ENCODE results near the gene EIF3K.
"Not testable (repeated sequence)": the region's sequence is repeated elsewhere in the genome, so short reads cannot be mapped to it uniquely, and the experiment has no call there.

The EIF3K gene

DNA sequence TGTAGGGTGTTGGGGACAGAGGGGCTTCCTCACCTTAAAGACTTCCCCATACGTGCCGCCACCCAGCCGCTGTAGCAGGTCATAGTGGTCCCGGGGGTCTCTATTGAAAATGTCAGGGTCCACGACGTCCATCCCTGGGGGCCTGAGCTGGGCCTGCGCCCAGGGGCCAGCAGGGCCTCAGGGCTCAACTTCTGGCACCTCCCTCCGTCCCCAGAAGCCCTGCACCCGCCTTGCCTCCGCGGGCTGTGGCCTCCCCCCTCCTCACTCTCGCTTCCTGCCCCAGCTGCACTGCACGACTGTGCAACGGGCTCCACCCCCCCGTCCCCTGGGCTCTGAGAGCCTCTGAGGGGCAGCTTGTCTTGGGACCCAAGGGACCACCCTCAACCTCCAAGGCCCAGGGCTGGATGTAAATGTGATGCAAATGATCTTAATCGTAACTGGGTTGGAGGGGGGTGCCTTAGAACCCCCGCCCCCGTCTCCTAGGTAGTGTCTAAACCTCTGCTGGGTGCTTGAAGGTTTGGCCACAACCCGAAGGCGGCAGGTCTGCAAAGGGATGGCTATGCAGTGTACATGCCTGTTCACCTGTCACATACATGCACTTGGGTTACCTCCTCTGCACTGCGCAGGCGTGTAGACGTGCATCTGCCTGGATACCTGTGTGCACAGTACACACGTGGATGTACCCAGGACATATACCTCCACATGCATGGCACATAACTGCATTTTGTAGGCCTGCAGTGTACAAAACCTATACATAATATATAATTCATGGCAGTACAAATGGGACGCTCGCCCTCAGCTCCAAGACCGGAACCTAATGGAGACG lies 1.0 kb upstream of the EIF3K start, which contains the start of gene MAP4K1:
Gene MAP4K1 (minus strand): TSS at position 190 of the 826 bp plus-strand sequence. CDS start 58 bp downstream, at position 132.
- no peak for DNase-seq (ENCODE audit: low spot score)

DNA sequence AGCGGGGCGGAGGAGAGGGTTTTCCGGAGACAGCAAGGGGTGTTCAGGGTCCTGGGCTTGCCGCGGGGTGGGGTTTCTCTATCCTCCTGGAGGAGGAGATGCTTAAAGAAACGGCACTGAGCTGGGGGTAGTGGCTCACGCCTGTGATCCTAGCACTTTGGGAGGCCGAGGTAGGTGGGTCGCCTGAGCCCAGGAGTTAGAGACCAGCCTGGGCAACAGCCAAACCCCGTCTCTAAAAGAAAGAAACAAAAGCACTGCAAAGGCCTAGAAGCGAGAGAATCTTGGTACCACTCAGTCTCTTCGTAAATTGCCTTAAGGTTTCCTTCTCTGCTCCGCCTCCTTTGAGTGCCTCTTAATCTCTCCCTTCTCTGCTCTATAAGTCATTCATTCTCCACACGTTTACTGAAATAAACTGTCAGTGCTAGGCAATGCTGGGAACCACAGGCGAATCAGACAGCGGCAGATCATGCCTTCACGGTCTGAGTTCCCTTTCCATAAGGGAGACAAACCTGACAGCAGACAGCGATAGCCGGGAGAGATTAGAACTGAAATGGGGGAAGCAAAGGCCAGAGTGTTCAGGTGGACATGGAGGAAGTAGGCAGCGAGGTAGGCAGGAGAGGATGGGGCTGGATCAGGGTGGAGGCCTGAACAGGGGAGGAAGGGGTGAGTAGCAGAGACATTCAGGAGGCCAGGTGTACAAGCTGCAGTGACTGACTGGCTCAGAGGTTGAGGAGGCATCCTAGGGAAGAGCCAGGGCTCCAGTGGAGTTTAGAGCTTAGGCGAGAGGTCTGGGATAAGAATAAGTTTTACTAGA lies 580 bp downstream of the EIF3K start:
- no peak for DNase-seq (ENCODE audit: low spot score)

DNA sequence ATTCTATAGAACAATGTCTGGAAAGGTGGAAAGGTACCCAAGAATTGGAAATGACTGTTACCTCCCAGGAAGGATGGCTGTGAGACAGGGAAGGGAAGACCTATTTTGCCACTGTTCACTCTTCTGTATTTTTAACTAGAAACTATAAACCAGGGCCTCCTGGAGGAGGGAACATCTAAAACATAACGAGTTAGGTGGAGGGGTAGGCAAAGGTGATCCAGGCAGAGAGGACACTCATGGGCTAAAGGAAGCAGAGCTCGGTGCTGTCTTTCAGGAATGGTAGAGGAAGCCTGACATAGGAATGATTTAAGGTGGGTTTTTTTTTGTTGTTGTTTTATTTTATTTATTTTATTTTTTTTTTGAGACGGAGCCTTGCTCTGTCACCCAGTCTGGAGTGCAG lies 5.8 kb downstream of the EIF3K start:
- DNase-seq (ENCODE audit: low spot score) = no peak

DNA sequence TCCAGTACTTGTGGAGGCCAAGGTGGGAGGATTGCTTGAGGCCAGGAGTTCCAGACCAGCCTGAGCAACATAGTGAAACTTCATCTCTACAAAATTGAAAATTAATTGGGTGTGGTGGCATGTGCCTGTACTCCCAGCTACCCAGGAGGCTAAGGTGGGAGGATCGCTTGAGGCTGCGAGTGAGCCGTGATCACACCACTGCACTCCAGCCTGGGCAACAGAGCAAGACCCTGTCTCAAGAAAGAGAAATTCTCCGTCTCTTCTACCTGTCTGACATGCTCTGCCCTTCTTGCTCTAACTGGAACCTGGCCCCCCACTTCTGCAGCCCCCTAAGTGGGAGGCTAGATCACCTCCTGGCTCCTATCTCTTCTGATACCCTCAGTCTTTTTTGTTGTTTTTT lies 7.4 kb downstream of the EIF3K start:
- no peak for DNase-seq (ENCODE audit: low spot score)

DNA sequence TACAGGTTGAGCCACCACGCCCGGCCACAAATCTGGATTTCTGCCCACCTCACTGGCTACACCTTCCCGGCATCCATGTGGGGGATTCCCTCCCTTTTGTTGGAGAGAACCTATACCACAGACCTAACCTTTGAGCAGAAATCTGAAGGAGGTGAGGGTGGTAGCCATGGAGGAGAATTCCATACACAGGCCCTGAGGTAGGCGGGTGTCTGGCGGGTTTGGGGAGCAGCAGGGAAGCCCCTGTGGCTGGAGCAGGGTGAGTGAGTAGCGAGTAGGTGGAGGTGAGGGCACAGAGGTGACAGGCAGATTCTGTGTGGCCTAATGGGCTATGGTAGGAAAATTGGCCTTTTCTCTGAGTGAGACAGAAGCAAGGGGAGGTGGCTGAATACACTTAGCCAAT lies 10.6 kb downstream of the EIF3K start:
- no peak for DNase-seq (ENCODE audit: low spot score)

DNA sequence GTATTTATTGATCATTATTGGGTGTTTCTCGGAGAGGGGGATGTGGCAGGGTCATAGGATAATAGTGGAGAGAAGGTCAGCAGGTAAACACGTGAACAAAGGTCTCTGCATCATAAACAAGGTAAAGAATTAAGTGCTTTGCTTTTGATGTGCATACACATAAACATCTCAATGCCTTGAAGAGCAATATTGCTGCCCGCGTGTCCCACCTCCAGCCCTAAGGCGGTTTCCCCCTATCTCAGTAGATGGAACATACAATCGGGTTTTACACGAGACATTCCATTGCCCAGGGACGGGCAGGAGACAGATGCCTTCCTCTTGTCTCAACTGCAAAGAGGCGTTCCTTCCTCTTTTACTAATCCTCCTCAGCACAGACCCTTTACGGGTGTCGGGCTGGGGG lies 12.3 kb downstream of the EIF3K start:
- DNase-seq (ENCODE audit: low spot score) = not testable (repeated sequence)

DNA sequence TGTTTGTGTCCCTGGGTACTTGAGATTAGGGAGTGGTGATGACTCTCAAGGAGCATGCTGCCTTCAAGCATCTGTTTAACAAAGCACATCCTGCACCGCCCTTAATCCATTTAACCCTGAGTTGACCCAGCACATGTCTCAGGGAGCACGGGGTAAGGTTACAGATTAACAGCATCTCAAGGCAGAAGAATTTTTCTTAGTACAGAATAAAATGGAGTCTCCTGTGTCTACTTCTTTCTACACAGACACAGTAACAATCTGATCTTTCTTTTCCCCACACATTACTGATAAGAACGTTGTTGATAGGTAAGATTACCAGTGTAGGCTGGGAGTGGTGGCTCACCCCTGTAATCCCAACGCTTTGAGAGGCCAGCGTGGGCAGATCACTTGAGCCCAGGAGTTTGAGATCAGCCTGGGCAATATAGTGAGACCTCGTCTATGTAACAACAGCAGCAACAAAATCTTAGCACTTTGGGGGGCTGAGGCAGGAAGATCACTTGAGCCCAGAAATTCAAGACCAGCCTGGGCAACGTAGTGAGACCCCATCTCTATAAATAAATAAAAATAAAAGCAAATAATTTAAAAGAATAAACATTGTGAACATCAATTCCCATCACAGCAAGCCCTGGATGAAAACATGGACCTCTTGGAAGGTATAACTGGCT lies 13.0 kb downstream of the EIF3K start:
- DNase-seq (ENCODE audit: low spot score) = not testable (repeated sequence)

DNA sequence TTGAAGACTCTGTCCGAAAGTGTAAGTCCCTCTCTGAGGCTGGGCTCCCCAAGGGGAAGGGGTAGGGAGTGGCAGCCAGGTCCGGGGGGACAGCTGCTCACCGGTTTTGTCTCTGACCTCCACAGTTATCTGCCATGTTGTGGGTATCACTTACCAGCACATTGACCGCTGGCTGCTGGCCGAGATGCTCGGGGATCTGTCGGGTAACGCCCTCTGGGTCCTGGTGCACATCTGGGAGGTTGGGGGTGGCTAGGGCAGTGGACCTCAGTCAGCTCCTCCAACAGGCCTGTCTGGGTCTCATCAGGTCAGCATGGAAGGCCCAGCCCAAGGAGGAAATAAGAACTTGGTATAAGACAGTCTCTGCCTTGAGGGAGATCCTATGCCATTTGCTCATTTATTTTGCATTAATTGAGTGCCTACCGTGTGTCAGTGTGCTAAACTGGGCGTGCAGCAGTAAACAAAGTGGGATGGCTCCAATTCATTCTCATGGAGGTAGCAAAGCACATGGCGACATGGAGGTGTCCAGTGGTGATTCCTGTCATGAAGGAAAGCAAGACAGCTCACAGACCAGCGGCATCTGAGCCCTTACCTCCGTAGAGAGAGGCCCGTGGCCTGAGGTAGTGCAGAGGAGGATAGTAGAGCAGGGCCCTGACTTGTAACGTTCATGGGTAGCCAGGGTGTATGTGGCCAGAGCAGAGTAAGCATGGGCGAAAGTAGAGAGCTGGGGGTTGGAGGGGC lies 13.7 kb downstream of the EIF3K start:
- no peak for DNase-seq (ENCODE audit: low spot score)

DNA sequence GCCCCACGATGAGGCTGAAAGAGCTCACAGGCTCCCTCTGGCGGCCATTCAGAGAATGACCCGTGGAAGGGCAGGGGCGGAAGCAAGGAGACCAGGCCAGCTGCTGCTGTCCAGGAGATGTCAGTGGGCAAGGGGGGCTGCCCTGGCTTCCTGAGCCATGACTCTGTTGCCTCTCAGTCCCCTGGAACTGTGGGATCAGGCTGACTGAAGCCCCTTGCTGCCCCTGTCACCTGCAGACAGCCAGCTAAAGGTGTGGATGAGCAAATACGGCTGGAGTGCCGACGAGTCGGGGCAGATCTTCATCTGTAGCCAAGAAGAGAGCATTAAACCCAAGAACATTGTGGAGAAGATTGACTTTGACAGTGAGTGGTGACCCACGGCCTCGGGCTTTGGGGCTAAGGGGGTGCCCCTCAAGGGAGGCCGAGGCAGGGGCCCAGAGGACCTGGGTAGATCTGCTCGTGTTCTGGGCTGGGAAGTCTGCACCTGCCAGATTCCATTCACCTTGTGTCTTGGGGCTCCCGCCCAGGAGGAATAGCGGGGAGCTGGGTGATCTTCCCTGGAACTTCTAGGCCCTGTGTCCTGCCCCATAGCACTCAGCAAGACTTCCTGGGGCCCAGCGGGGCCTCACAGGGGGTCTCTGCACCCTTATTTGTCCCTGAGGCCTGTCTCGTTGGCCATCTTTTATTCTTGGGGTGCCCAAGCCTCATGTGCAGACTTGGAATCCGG lies 15.9 kb downstream of the EIF3K start:
- peak; percentile 78 for DNase-seq (ENCODE audit: low spot score)

DNA sequence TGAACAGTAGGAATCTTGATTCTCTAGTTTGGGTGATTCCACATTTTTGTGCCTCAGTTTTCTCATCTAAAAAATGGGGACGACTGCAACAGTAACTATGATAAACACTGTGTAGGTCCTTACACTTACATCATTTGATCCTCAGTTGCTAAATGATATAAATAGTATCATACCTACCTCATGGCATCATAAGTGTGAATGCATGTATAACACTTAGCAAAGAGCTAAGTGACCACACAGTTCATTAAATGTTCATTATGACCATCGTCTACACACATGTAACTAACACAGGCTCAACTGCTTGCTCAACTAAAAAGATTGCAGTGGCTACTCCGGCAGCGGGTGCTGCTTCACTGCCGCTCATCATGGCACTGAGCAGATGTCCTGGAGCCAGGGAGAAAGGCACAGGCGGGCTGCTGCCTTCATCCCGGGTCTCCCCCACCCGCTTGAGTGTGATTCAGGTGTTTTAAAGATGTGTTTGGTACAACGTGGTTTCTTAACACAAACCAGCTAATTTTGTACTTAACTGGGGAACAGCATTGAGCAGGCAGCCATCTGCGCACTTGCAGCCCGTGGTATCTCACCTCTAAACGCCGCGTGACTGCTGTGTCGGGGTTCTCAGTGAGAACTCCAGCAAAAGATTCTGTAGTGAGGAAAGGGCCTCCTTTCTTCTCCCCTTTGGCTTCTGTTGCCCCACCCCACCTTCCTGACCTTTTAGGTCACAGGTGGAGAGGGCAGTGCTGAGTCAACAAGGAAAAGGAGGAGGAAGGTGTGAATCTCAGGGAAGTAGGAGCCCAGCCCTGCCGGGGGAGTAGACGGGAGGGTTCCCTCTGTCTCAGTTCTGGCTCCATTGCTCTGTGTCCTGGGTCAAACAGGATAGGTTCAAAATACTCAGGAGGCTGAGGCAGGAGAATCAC lies 16.8 kb downstream of the EIF3K start:
- no peak for DNase-seq (ENCODE audit: low spot score)

DNA sequence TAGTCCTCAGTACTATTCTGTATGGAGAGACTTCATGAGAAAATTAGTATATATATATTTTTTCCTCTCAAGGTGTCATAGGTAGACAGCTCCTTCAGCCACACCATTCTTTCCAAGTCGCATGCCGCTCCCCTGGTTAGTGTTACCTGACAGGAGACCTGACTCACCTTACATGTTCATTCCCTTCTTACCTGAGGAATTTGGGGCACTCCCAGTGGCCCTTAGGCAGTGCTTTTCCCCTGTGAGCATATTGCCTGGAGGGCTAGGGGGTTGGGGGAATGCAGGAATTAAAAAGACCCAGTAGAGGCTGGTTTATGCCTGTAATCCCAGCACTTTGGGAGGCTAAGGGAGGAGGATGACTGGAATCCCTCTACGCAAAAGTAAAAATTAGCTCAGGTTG lies 19.5 kb downstream of the EIF3K start:
- no peak for DNase-seq (ENCODE audit: low spot score)

DNA sequence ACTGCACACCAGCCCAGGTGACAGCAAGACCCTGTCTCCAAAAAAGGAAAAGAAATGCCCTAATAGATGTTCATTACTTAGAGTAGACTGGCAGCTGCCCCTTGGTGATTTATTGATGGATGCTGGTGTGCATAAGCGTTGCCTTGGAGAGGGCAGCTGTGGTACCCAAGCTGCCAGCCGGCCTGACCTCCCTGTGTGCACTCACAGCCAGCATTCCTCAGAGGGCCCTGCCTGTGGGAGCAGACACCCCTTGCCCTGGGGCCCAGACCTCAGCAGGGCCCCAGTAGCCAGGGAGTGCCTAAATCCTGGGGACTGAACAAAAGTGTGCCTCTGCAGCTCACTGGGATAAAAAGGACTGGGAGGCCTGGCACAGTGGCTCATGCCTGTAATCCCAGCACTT lies 20.7 kb downstream of the EIF3K start:
- no peak for DNase-seq (ENCODE audit: low spot score)

DNA sequence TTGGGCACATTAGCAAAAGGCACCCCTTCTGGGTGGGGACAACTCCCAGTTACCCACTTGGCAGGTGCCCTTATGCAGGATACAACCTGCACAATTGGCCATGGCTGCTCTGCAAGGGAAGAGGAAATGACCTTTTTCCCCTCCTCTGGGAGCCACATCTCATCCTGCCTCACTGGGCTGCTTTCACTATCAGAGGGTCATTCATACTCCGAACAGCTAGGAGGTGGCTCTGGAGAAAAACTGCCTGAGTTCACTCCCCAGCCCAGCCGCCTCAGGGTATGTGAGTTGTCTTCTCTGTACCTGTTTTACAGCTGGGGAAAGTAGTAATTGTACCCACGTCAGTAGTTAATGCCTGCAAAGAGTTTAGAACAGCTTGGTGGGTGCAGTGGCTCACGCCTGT lies 21.4 kb downstream of the EIF3K start:
- no peak for DNase-seq (ENCODE audit: low spot score)

DNA sequence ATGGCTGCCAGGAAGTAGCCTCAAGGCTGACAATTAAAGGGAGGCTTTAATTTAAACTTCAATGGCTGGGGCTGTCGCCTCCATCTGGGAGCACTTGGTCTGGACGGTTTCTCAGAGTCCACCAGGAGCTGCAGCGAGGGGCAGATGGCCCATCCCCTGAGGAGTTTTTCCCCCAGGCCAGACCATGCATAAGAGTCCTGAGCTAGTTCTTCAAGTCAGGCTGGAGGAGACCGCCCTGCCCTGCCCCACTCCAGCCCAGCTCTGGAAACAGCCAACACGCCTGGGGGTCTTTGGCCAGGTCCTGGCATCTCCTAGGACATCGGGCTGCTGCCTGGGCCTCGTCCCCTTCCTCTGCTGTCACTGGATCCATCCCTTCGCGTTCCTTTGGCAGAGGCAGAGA lies 23.2 kb downstream of the EIF3K start:
- no peak for DNase-seq (ENCODE audit: low spot score)

DNA sequence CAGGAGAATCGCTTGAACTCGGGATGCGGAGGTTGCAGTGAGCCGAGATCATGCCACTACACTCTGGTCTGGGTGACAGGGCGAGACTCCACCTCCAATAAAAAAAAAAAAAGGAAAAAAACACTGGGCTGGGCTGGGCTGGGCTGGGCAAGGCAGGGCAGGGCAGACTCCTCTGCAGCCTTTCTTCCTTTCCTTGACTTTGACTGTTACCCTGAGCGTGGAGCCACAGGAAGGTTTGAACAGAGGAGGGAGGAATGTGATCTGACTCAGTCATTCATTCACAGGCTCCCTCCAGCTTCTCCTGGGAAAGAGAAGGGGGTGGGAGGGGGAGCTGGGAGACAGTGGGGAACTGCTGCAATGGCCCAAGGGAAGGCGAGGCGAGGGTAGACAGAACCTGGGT lies 25.7 kb downstream of the EIF3K start:
- DNase-seq (ENCODE audit: low spot score) = no peak

DNA sequence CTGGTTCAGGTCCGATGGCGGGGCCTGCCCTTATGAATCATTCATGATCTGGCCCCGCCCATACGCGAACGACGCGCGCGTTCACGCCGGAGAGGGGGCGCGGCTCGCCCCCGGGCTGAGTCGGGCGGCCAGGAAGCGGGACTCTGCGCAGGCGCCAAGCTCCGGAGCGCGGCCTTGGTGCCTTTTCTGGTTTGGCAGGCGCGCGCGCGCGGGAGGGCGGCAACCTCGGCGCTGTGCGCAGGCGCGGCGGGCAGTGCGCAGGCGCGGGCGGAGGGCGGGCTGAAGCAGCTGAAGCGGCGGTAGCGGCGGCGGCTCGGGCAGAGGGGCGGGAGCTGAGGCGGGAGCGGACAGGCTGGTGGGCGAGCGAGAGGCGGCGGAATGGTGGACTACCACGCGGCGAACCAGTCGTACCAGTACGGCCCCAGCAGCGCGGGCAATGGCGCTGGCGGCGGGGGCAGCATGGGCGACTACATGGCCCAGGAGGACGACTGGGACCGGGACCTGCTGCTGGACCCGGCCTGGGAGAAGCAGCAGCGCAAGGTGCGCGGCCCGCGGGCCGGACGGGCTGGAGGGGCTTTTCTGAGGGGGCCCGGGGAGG lies 28.5 kb downstream of the EIF3K start, which contains the start of gene ACTN4:
Gene ACTN4 (plus strand): TSS at position 282 of the 598 bp plus-strand sequence. CDS start 97 bp downstream, at position 379.
- DNase-seq (ENCODE audit: low spot score) = peak; percentile 98

DNA sequence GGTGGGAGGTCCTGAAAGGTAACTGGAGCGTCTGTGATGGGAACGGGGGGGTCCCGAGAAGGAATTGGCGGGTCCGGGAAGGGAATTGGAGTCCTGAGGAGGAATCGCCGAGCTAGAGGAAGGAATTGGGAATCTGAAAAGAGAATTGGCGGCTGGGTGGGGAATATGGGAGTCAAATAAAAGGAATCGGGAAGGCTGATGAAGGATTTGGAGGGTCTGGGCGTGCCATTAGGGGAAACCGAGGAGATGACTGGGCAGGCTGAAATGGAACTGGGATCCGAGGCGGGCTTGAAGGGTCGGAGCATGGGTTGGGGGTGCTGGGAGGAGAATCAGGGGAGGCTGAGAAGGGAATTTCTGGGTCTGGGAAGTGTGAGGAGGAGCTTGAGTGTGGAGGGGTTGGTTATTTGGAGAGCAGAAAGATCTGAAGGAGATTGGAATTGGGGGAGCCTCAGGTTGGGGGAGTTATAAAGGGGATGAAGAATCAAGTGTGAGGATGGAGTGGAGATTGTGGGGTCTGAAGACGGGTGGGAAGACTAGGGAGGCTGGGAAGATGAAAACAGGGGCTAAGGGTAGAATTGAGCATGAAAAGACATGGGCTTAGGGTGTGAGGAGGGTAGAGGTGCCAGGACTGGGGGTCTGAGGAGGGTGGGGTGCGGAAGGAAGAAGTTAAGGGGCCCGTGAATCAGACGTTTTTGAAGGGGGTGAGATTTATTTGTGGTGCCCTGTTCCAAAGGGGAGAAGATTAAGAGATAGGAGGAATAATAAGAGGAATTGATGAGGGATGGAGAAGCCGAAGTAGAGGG lies 29.2 kb downstream of the EIF3K start:
- DNase-seq (ENCODE audit: low spot score) = no peak

DNA sequence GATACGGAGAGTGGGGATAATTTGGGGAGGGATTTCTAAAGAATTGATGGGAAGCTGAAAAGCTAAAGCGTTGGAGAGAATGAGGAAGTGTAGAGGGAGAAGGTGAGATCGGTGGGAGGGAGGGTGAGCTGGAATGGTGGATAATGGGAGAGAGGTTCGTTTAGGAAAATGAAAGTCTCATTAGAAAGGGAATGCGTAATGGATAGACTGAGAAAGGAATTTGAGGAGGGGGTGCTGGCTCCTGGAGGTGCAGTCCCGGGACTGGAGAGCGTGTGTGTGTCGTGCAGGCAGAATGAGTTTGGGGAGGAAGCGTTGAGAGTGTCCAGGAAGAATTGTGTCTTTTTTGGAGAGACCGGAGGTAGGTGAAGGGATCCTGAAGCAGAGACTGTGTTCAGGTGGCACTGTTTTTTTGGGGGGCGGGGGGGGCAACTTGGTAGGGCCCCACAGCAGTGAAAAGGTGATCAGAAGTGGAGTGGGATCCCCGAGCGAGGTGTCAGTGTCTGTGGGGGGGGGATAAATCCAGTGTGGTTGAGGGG lies 29.8 kb downstream of the EIF3K start:
- no peak for DNase-seq (ENCODE audit: low spot score)
